Neutrophil (primary cell): ENCODE data around the gene ZNF142.
"Not testable (repeated sequence)": the region's sequence is repeated elsewhere in the genome, so short reads cannot be mapped to it uniquely, and the experiment has no call there.

Experiments
- H3K27ac ChIP-seq: fragments of 200-600 bp; sonication (generic); 2 replicates; pipeline ENCODE4 v1.5.1; 2016; ENCODE audit warnings: mild to moderate bottlenecking, moderate library complexity
- H3K27me3 ChIP-seq: fragments of 200-600 bp; sonication (generic); 2 replicates; pipeline ENCODE4 v1.6.0; 2016; ENCODE audit warnings: mild to moderate bottlenecking
- H3K36me3 ChIP-seq: fragments of 200-600 bp; sonication (generic); 2 replicates; pipeline ENCODE4 v1.5.1; 2017
- H3K4me1 ChIP-seq, 2 experiments: fragments of 200-600 bp in 1 of 2; sonication (generic) in 1 of 2; 1 replicate in 1 of 2; 2 replicates in 1 of 2; pipeline versions ENCODE4 v1.5.1 to v1.6.1; 2013 to 2016; ENCODE audit warnings: low read depth in 1 of 2, low read length in 1 of 2, mild to moderate bottlenecking in 1 of 2, moderate library complexity in 1 of 2; ENCODE audit not compliant: control insufficient read depth in 1 of 2, insufficient read depth in 1 of 2
- H3K4me3 ChIP-seq, 2 experiments: fragments of 200-600 bp in 1 of 2; sonication (generic) in 1 of 2; 1 replicate in 1 of 2; 2 replicates in 1 of 2; pipeline ENCODE4 v1.5.1; 2013 to 2016; ENCODE audit warnings: low read depth in 1 of 2, low read length in 1 of 2, mild to moderate bottlenecking in 1 of 2, moderate library complexity in 1 of 2
- H3K9me3 ChIP-seq: fragments of 200-600 bp; sonication (generic); 2 replicates; pipeline ENCODE4 v1.5.1; 2016
- TF ChIP-seq, protein P1 (sequence below): fragments of 200-600 bp; sonication (generic); IDR thresholded peaks from 2 replicates; pipeline ENCODE4 v1.5.1; 2016; ENCODE audit warnings: antibody characterized with exemption

Gene ZNF142

GRCh38 chr2:218694405-218695145 is 35.2 kb upstream of the ZNF142 start:
- Histone ChIP-seq H3K27me3 (no peaks in the 10 kb centered on the region), H3K4me1 (no peaks in the 10 kb centered on the region), H3K27ac (no peak overlapping the region), H3K4me3 (no peak overlapping the region), H3K9me3 (no peaks in the 10 kb centered on the region), H3K36me3 (no peaks in the 10 kb centered on the region)
- TF ChIP-seq, protein P1, sequence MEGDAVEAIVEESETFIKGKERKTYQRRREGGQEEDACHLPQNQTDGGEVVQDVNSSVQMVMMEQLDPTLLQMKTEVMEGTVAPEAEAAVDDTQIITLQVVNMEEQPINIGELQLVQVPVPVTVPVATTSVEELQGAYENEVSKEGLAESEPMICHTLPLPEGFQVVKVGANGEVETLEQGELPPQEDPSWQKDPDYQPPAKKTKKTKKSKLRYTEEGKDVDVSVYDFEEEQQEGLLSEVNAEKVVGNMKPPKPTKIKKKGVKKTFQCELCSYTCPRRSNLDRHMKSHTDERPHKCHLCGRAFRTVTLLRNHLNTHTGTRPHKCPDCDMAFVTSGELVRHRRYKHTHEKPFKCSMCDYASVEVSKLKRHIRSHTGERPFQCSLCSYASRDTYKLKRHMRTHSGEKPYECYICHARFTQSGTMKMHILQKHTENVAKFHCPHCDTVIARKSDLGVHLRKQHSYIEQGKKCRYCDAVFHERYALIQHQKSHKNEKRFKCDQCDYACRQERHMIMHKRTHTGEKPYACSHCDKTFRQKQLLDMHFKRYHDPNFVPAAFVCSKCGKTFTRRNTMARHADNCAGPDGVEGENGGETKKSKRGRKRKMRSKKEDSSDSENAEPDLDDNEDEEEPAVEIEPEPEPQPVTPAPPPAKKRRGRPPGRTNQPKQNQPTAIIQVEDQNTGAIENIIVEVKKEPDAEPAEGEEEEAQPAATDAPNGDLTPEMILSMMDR, result no peak

DNA sequence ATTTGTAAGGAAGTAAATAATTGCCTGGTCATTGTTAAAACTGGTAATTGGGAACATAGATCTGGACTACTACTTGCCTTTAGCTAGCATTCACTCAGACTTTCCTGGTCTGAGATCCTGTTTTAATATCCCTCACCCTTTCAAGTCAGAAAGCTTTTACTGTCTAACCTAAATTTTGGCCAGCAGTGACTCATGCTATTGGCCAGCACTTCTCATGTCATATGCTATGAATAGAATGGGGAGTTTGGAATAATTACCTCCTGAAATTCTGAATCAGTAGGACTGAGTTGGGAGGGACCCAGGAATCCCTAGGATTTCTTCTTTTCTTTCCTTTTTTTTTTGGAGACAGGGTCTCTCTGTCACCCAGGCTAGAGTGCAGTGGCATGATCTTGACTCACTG is 31.8 kb upstream of the ZNF142 start:
- Histone ChIP-seq H3K36me3 (no peaks in the 10 kb centered on the region), H3K27ac (no peak overlapping the region), H3K9me3 (no peaks in the 10 kb centered on the region), H3K4me3 (no peak overlapping the region), H3K4me1 (no peaks in the 10 kb centered on the region), H3K27me3 (no peaks in the 10 kb centered on the region)
- TF ChIP-seq, protein P1, result no peak

DNA sequence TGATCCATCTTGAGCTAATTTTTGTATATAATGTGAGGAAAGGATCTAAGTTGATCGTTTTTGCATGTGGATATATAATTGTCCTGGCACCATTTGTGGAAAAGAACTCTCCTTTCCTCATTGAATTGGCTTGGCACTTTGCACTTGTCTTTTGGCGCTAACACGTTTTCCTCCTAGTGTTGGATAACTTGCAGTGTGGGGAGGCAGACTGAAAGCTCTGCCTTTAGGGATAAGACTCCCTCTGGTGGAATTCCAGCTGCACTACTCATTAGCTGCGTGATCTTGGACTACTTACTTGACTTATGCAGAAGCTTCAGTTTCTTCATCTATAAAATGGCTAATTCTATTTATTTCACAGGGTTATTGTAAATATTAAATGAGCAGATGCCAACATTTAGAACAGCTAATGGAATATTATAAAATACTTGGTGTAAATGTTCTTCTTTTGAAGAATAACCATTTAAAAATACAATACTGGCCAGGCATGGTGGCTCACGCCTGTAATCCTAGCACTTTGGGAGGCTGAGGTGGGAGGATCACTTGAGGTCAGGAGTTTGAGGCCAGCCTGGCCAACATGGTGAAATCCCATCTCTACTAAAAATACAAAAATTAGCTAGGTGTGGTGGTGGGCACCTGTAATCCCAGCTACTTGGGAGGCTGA is 28.1 kb upstream of the ZNF142 start:
- H3K27ac ChIP-seq, H3K27me3 ChIP-seq, H3K4me3 ChIP-seq, H3K4me1 ChIP-seq, H3K9me3 ChIP-seq, H3K36me3 ChIP-seq: not testable (repeated sequence)

DNA sequence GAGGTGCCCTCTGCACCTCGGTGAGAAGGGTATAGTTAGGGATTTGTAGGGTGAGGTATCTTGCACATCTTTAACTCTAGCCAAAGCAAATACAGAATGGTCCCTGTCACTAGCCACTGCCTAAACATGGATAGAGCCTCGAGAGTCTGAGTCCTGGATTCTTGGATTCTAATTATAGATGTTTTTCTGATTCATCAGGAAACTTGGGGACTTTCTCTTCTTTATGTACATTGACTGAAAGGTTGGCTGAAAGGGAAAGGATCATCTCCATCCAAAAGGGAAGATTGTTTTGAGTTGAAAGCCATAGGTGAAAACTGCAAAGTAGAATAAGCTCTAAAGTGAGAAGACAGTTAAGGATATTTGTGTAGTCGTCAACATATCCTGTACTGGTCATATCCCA is 20.6 kb upstream of the ZNF142 start:
- Histone ChIP-seq H3K4me3 (no peak overlapping the region), H3K36me3 (no peaks in the 10 kb centered on the region), H3K4me1 (no peaks in the 10 kb centered on the region), H3K27ac (no peak overlapping the region), H3K27me3 (no peaks in the 10 kb centered on the region), H3K9me3 (no peaks in the 10 kb centered on the region)
- TF ChIP-seq, protein P1, result no peak

DNA sequence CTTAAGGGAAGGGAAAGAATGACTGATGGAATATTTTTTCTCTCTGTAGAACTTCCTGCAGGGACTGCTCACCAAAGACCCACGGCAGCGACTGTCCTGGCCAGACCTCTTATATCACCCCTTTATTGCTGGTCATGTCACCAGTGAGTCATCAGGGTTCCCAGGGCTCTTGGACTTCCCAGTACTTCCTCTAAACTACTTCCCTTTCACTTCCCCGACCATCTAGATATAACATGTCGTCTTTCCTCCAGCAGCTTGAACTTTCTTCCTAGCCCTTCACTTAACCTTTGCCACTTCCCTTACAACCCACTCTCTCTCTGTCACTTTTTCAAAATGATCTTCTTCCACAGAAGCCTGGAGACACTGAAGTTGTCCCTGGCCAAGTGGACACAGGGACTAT is 19.7 kb upstream of the ZNF142 start:
- no peak overlapping the region for H3K4me3 ChIP-seq
- H3K4me1 ChIP-seq, result no peaks in the 10 kb centered on the region
- peak overlapping the region; percentile 25 for H3K27ac ChIP-seq
- H3K9me3 ChIP-seq, result no peaks in the 10 kb centered on the region
- TF ChIP-seq, protein P1, result no peak
- H3K36me3 ChIP-seq, result no peaks in the 10 kb centered on the region
- no peaks in the 10 kb centered on the region for H3K27me3 ChIP-seq
